Transverse colon (tissue), 4 donors: ENCODE measurements around the gene SHROOM2. TPM values are rescaled to one million over a fixed set of nuclear protein-coding genes. Genes with fewer than 3 reads are reported as not detected.

Experiments used
- DNase-seq: peaks from one replicate; pipeline ENCODE4 v3.0.0-alpha.2; 2019
- H3K27ac ChIP-seq, 4 donors: fragments of 200-600 bp; sonication (generic); 2 replicates each; pipeline ENCODE4 v1.5.1; 2016 to 2018; ENCODE audit warnings: inconsistent platforms in 4 of 4
- H3K27me3 ChIP-seq: fragments of 200-600 bp; sonication (generic); 2 replicates; pipeline ENCODE4 v1.5.1; 2017; ENCODE audit warnings: inconsistent platforms
- H3K36me3 ChIP-seq, 4 donors: fragments of 200-600 bp; sonication (generic); 2 replicates each; pipeline ENCODE4 v1.5.1; 2017 to 2019; ENCODE audit warnings: inconsistent platforms in 4 of 4
- H3K4me1 ChIP-seq, 4 donors: fragments of 200-600 bp; sonication (generic); 2 replicates each; pipeline ENCODE4 v1.5.1; 2017 to 2020; ENCODE audit warnings: inconsistent platforms in 4 of 4
- H3K4me3 ChIP-seq, 4 donors: fragments of 200-600 bp; sonication (generic); 1 replicate in 1 of 4; 2 replicates in 3 of 4; pipeline versions ENCODE4 v1.5.1 to v1.6.1; 2017 to 2019; ENCODE audit warnings: inconsistent platforms in 4 of 4
- H3K9me3 ChIP-seq, 2 donors: fragments of 200-600 bp; sonication (generic); 2 replicates each; pipeline ENCODE4 v1.5.1; 2017 to 2019; ENCODE audit warnings: inconsistent platforms in 2 of 2
- CTCF ChIP-seq, 5 experiments: fragments of 200-600 bp in 3 of 5; fragments of 450-650 bp in 2 of 5; sonication (generic) in 3 of 5; IDR thresholded peaks; 1 replicate in 2 of 5; 2 replicates in 3 of 5; pipeline ENCODE4 v1.5.1; 2016 to 2017; ENCODE audit warnings: antibody characterized with exemption in 5 of 5, inconsistent platforms in 3 of 5, mild to moderate bottlenecking in 2 of 5, moderate library complexity in 1 of 5
- EP300 ChIP-seq: sonication (generic); formaldehyde crosslinking; IDR thresholded peaks from one replicate; pipeline ENCODE4 v1.6.1; 2017; ENCODE audit warnings: antibody characterized with exemption, low read depth
- POLR2A ChIP-seq: fragments of 450-650 bp; IDR thresholded peaks from one replicate; pipeline ENCODE4 v1.6.1; 2016; ENCODE audit warnings: antibody characterized with exemption, mild to moderate bottlenecking, moderate library complexity
- POLR2AphosphoS5 ChIP-seq, 3 donors: sonication (generic); formaldehyde crosslinking; IDR thresholded peaks; one replicate each; pipeline ENCODE4 v1.6.1; 2016; ENCODE audit warnings: antibody characterized with exemption in 3 of 3
- WGBS, 2 donors: methylation state at CpG; one replicate each; pipeline ENCODE4 v1.1.5; 2018; ENCODE audit warnings: low coverage in 1 of 2; 5-methylcytosine and 5-hydroxymethylcytosine counted together
- in situ Hi-C, 4 donors: fragments of 200-750 bp; cut with MboI; loops; one replicate each; pipeline versions ENCODE4 v1.15.0 to v1.15.1; 2017; ENCODE audit warnings: low sequenced_read_pairs in 3 of 4, low pct_ligation_motif_present in 1 of 4, low pct_unique_long_range_greater_than_20kb in 1 of 4
- intact Hi-C: fragments of 100-400 bp; cut with DNase I; formaldehyde crosslinking; loops from one replicate; pipeline ENCODE4 v1.15.1; 2023; ENCODE audit warnings: low total_unique reads
- total RNA-seq, 4 donors: library from RNA; depleted of rRNA; stranded (reverse); fragments of >200 nt; gene quantifications; one replicate each; pipeline ENCODE4 v1.1.0, GENCODE V29; 2016

SHROOM2 gene
- total RNA-seq, 4 donors from 2014 or later, result 8.9 to 20.6 (median 11.3) TPM

- intact Hi-C loops (no loop called here), in situ Hi-C loops (no loop called here)
- Histone ChIP-seq H3K27ac (no peak overlapping the region), H3K4me1 (no peaks in the 10 kb centered on the region), H3K9me3 (no peaks in the 10 kb centered on the region), H3K4me3 (no peak overlapping the region), H3K36me3 (no peaks in the 10 kb centered on the region), H3K27me3 (no peaks in the 10 kb centered on the region)
- DNase-seq, result no peak
- WGBS, 2 donors, result 76% methylated on average over 6 of the region's 6 CpGs; no CpG with 5 or more reads in 1 of the 2 donors
- no peak for TF ChIP-seq POLR2A
- TF ChIP-seq POLR2AphosphoS5 (IDR thresholded peaks at IDR 0.05), result no peak
- TF ChIP-seq EP300, result no peak
- no peak for TF ChIP-seq CTCF (IDR thresholded peaks at IDR 0.05)
Measured at GRCh38 chrX:9874483-9874882, 88.3 kb downstream of the SHROOM2 start.

GRCh38 chrX:9875801-9876200 lies 89.6 kb downstream of the SHROOM2 start:
- intact Hi-C loops, result no loop called here
- Histone ChIP-seq H3K4me1 (no peaks in the 10 kb centered on the region), H3K36me3 (no peaks in the 10 kb centered on the region), H3K27me3 (no peaks in the 10 kb centered on the region), H3K27ac (no peak overlapping the region), H3K9me3 (no peaks in the 10 kb centered on the region), H3K4me3 (no peak overlapping the region)
- 68 to 100% methylated on average over 2 to 3 of the region's 3 CpGs for WGBS, 2 donors
- in situ Hi-C loops, result loop anchor here in 3 of 4 donors (25.0 kb wide), 2 partner anchors 112 to 236 kb away; no protein-coding TSS in a partner anchor
- TF ChIP-seq CTCF (IDR thresholded peaks at IDR 0.05) (no peak), EP300 (no peak), POLR2A (no peak), POLR2AphosphoS5 (IDR thresholded peaks at IDR 0.05) (no peak)
- DNase-seq, result no peak

GRCh38 chrX:9876201-9876600 lies 90.0 kb downstream of the SHROOM2 start:
- in situ Hi-C loops, result loop anchor here in 3 of 4 donors (25.0 kb wide), 2 partner anchors 111 to 236 kb away; no protein-coding TSS in a partner anchor
- DNase-seq, result no peak
- Histone ChIP-seq H3K4me3 (no peak overlapping the region), H3K27ac (no peak overlapping the region), H3K4me1 (no peaks in the 10 kb centered on the region), H3K9me3 (no peaks in the 10 kb centered on the region), H3K36me3 (no peaks in the 10 kb centered on the region), H3K27me3 (no peaks in the 10 kb centered on the region)
- no peak for TF ChIP-seq CTCF (IDR thresholded peaks at IDR 0.05)
- TF ChIP-seq POLR2A, result no peak
- TF ChIP-seq POLR2AphosphoS5 (IDR thresholded peaks at IDR 0.05), result no peak
- no peak for TF ChIP-seq EP300
- intact Hi-C loops, result no loop called here
- 76 to 85% methylated on average over 3 to 4 of the region's 4 CpGs for WGBS, 2 donors

- Histone ChIP-seq H3K9me3 (no peaks in the 10 kb centered on the region), H3K4me1 (no peaks in the 10 kb centered on the region), H3K27me3 (no peaks in the 10 kb centered on the region), H3K4me3 (no peak overlapping the region), H3K27ac (no peak overlapping the region), H3K36me3 (no peaks in the 10 kb centered on the region)
- no peak for DNase-seq
- 60 to 66% methylated on average over 1 to 11 of the region's 12 CpGs for WGBS, 2 donors
- TF ChIP-seq CTCF (IDR thresholded peaks at IDR 0.05), result no peak
- no peak for TF ChIP-seq POLR2AphosphoS5 (IDR thresholded peaks at IDR 0.05)
- TF ChIP-seq EP300, result no peak
- in situ Hi-C loops (loop anchor here in 3 of 4 donors (25.0 kb wide), 2 partner anchors 109 to 234 kb away; no protein-coding TSS in a partner anchor), intact Hi-C loops (no loop called here)
Measured at GRCh38 chrX:9878146-9878820, 92.1 kb downstream of the SHROOM2 start.
